ELR (cell line): ENCODE data around the gene ARAP2.
A peak's percentile ranks its signal among the peaks of the same experiment; 100 is the strongest.

Source experiments
- DNase-seq: peaks from one replicate; pipeline ENCODE4 v3.0.0-alpha.2; 2015; ENCODE audit warnings: low read depth

Gene ARAP2

GRCh38 chr4:36264207-36264826, 20.0 kb upstream of the ARAP2 start:
- DNase-seq = no peak

GRCh38 chr4:36260731-36261130, 16.4 kb upstream of the ARAP2 start:
- DNase-seq = no peak

- no peak for DNase-seq
These were observed 12.1 kb upstream of the ARAP2 start for GRCh38 chr4:36256398-36256891.

- DNase-seq = no peak
These were observed 11.3 kb upstream of the ARAP2 start for GRCh38 chr4:36255577-36255976.

GRCh38 chr4:36254371-36254770, 10.1 kb upstream of the ARAP2 start:
- DNase-seq = no peak

- DNase-seq = no peak
These were observed 7.7 kb upstream of the ARAP2 start for GRCh38 chr4:36251983-36252382.

GRCh38 chr4:36249610-36250009, 5.3 kb upstream of the ARAP2 start:
- no peak for DNase-seq

GRCh38 chr4:36243355-36244256, 708 bp downstream of the ARAP2 start:
- no peak for DNase-seq

- peak; percentile 26 for DNase-seq
These were observed 1.5 kb downstream of the ARAP2 start for GRCh38 chr4:36242629-36243354.

- peak; percentile 33 for DNase-seq
These were observed 2.5 kb downstream of the ARAP2 start for GRCh38 chr4:36241771-36242170.

GRCh38 chr4:36237366-36238313, 6.7 kb downstream of the ARAP2 start:
- DNase-seq = no peak

GRCh38 chr4:36236159-36236558, 8.2 kb downstream of the ARAP2 start:
- no peak for DNase-seq

GRCh38 chr4:36235306-36235705, 9.0 kb downstream of the ARAP2 start:
- DNase-seq = peak; percentile 80

- no peak for DNase-seq
These were observed 10.6 kb downstream of the ARAP2 start for GRCh38 chr4:36233567-36234266.

- no peak for DNase-seq
These were observed 13.8 kb downstream of the ARAP2 start for GRCh38 chr4:36230534-36230933.

- no peak for DNase-seq
These were observed 16.4 kb downstream of the ARAP2 start for GRCh38 chr4:36227913-36228312.

- no peak for DNase-seq
These were observed 17.7 kb downstream of the ARAP2 start for GRCh38 chr4:36226430-36227227.

- no peak for DNase-seq
These were observed 19.1 kb downstream of the ARAP2 start for GRCh38 chr4:36224972-36225903.

- peak; percentile 37 for DNase-seq
These were observed 21.6 kb downstream of the ARAP2 start for GRCh38 chr4:36222702-36223101.
